Measurements from ENCODE around the gene MAPKBP1. TPM values are rescaled to one million over a fixed set of nuclear protein-coding genes. Genes with fewer than 3 reads are reported as not detected.

The MAPKBP1 gene
- total RNA-seq, 2 experiments from 2014 or later = 16.6 to 17.2 TPM

DNA sequence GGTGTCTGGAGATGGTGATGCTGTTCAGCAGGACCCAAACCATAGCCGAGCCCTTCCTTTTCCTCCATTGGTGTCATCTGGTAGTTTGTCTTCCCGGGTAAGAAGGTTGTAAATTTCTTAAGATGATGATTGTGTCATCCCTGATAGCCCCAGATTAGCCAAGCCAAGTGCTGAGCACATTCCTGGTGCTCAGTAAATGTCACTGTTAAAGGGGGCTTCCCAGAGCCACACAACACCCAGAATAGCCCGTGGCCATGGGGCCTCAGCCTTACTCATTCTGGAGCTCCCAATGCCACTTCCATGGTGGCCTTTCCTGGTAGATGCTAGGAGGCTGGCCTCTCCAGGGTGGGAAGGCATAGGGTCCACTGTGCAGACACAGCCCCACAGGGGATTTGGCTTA lies 59.8 kb downstream of the MAPKBP1 start:
- no peaks in the 10 kb centered on the region for H3K36me3 Mint-ChIP-seq (ENCODE audit: low read depth)
- H3K27me3 Mint-ChIP-seq = no peaks in the 10 kb centered on the region
- CTCF ChIA-PET = interaction anchor here (1.9 kb wide), 1 partner anchor 71 kb away, joined by 8 read pairs; no protein-coding TSS in a partner anchor
- no peak overlapping the region for H3K4me3 Mint-ChIP-seq
- no peak overlapping the region for H3K27ac Mint-ChIP-seq
- intact Hi-C loops (cut with micrococcal nuclease) = no loop called here
- DNase-seq = no peak
- TF ChIP-seq, protein P1, sequence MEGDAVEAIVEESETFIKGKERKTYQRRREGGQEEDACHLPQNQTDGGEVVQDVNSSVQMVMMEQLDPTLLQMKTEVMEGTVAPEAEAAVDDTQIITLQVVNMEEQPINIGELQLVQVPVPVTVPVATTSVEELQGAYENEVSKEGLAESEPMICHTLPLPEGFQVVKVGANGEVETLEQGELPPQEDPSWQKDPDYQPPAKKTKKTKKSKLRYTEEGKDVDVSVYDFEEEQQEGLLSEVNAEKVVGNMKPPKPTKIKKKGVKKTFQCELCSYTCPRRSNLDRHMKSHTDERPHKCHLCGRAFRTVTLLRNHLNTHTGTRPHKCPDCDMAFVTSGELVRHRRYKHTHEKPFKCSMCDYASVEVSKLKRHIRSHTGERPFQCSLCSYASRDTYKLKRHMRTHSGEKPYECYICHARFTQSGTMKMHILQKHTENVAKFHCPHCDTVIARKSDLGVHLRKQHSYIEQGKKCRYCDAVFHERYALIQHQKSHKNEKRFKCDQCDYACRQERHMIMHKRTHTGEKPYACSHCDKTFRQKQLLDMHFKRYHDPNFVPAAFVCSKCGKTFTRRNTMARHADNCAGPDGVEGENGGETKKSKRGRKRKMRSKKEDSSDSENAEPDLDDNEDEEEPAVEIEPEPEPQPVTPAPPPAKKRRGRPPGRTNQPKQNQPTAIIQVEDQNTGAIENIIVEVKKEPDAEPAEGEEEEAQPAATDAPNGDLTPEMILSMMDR (IDR thresholded peaks at IDR 0.05) = no peak
- ATAC-seq = no peak
- peaks cover 31% of the 10 kb centered on the region for H3K4me1 Mint-ChIP-seq (ENCODE audit: low read depth)
- no peaks in the 10 kb centered on the region for H3K9me3 Mint-ChIP-seq
- POLR2A ChIA-PET = interaction anchor here (1.6 kb wide), 1 partner anchor 10 kb away, joined by 4 read pairs; no protein-coding TSS in a partner anchor

DNA sequence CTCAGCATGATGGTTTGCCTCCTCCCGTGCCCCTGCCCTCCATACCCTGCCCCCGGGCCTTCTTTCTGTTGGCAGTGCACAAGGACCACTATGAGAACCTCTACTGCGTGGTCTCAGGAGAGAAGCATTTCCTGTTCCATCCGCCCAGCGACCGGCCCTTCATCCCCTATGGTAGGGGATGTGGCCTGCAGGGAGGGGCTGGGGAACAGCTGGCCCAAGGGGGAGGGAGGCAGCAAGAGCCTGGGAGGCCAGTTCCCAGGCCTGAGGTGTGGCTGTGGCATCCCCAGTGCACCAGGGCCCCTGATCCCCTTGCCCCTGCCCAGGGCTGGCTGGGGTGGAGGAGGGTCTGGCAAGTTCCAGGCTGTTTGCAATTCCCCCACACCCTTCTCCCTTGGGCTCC lies 61.8 kb downstream of the MAPKBP1 start:
- H3K4me1 Mint-ChIP-seq (ENCODE audit: low read depth) = peaks cover 24% of the 10 kb centered on the region
- no peaks in the 10 kb centered on the region for H3K9me3 Mint-ChIP-seq
- ATAC-seq (no peak), DNase-seq (no peak)
- H3K36me3 Mint-ChIP-seq (ENCODE audit: low read depth) = no peaks in the 10 kb centered on the region
- POLR2A ChIA-PET = no interaction called here
- intact Hi-C loops (cut with micrococcal nuclease) = no loop called here
- H3K27ac Mint-ChIP-seq = no peak overlapping the region
- H3K27me3 Mint-ChIP-seq = no peaks in the 10 kb centered on the region
- CTCF ChIA-PET = interaction anchor here (1.9 kb wide), 1 partner anchor 69 kb away, joined by 8 read pairs; no protein-coding TSS in a partner anchor
- TF ChIP-seq, protein P1 (IDR thresholded peaks at IDR 0.05) = no peak
- H3K4me3 Mint-ChIP-seq = no peak overlapping the region

DNA sequence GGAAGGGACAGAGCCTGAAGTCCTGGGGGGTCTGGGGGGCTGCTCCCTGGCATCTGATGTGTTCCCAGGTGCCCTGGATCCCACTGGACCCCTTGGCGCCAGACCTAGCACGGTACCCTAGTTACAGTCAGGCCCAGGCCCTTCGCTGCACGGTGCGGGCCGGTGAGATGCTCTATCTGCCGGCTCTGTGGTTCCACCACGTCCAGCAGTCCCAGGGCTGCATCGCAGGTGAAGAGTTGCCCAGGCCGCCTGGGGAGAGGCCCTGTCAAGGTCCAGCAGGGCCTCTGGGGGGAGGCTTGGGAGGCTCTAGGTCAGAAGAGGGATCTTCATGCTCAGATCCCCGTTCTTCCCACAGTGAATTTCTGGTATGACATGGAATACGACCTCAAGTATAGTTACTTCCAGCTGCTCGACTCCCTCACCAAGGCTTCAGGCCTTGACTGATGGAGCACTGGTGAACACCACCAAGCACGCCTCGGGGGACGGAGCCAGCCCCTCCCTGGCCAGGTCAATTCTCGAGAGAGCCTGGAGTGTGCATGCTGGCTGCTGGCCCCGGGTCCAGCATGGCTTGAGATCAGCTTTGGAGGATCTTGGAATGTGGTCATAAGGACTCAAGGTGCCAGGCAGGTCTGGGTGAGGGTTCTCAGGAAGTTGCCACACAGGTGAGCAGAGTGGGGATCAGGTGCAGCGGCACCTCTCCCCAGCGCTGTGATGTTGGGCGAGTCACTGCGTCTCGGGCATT lies 62.6 kb downstream of the MAPKBP1 start:
- POLR2A ChIA-PET = no interaction called here
- H3K9me3 Mint-ChIP-seq = no peaks in the 10 kb centered on the region
- DNase-seq = no peak
- H3K36me3 Mint-ChIP-seq (ENCODE audit: low read depth) = no peaks in the 10 kb centered on the region
- no peak for ATAC-seq
- no peak overlapping the region for H3K27ac Mint-ChIP-seq
- TF ChIP-seq, protein P1 (IDR thresholded peaks at IDR 0.05) = no peak
- CTCF ChIA-PET = no interaction called here
- H3K4me3 Mint-ChIP-seq = no peak overlapping the region
- H3K27me3 Mint-ChIP-seq = no peaks in the 10 kb centered on the region
- H3K4me1 Mint-ChIP-seq (ENCODE audit: low read depth) = peaks cover 16% of the 10 kb centered on the region
- intact Hi-C loops (cut with micrococcal nuclease) = no loop called here

DNA sequence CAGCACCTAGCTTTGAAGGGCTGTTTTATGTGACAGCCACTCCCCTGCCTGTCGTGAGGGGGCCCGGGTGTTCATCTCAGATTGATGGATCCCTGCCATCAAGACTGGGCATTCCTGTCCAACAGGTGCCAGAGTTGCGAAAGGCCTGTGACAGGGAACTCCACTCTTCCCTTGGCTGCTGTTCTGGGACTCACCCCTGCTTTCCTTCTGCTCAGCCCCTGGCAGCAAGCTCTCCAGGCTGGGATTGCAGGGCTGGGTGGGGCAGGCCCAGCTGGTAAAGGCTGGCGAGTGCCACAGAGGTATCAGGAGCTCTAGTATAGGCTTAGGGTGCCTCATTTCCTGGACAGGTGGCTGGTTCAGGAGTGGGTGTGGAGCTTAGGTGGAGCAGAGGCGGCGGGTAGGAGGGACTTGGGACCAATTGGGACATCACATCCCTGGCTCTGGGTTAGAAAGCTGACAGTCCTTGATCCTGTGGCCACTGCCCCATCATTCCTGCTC lies 64.2 kb downstream of the MAPKBP1 start, which contains the start of gene PLA2G4B:
PLA2G4B (plus strand) TSS at position 448 of the 498 bp plus-strand sequence. CDS start 67 bp downstream, outside the sequence.
- Mint-ChIP-seq H3K36me3 (ENCODE audit: low read depth) (no peaks in the 10 kb centered on the region), H3K4me1 (ENCODE audit: low read depth) (peaks cover 6% of the 10 kb centered on the region), H3K27ac (no peak within 1 kb of the TSS), H3K4me3 (no peak within 1 kb of the TSS), H3K9me3 (no peaks in the 10 kb centered on the region), H3K27me3 (no peaks in the 10 kb centered on the region)
- CTCF ChIA-PET = no interaction called here
- intact Hi-C loops (cut with micrococcal nuclease) = no loop called here
- POLR2A ChIA-PET = no interaction called here
- TF ChIP-seq, protein P1 (IDR thresholded peaks at IDR 0.05) = no peak
- no peak for DNase-seq
- ATAC-seq = no peak
